Head of caudate nucleus (tissue), 42 donors: ENCODE measurements around the gene AQP10.
"Not testable (repeated sequence)": the region's sequence is repeated elsewhere in the genome, so short reads cannot be mapped to it uniquely, and the experiment has no call there.

Experiments
- DNase-seq, 42 donors: peaks; one replicate each; pipeline versions ENCODE4 v3.0.0 to v3.0.0-alpha.2; 2020 to 2021; ENCODE audit warnings: mixed read lengths in 7 of 42
- intact Hi-C: fragments of 100-400 bp; cut with DNase I; formaldehyde crosslinking; loops from one replicate; pipeline ENCODE4 v1.15.0; 2022

AQP10 gene

GRCh38 chr1:154337253-154337894 is 16.5 kb downstream of the AQP10 start:
- intact Hi-C loops, result loop anchor here (5.0 kb wide), 1 partner anchor 65 kb away; the partner anchor contains the start of gene HAX1
- no peak for DNase-seq

GRCh38 chr1:154338875-154339274 is 18.0 kb downstream of the AQP10 start:
- DNase-seq, result no peak
- intact Hi-C loops, result loop anchor here (5.0 kb wide), 1 partner anchor 67 kb away; the partner anchor contains the start of gene HAX1

- DNase-seq, result not testable (repeated sequence)
- intact Hi-C loops, result loop anchor here (10.0 kb wide), 1 partner anchor 113 kb away; no protein-coding TSS in a partner anchor
Observed at GRCh38 chr1:154341366-154341765, 20.5 kb downstream of the AQP10 start.

GRCh38 chr1:154342132-154342531 is 21.2 kb downstream of the AQP10 start:
- peak in 17 of 42 donors; percentile 13 to 73 (median 52) for DNase-seq
- intact Hi-C loops, result loop anchor here (10.0 kb wide), 1 partner anchor 113 kb away; no protein-coding TSS in a partner anchor

- peak in 11 of 42 donors; percentile 13 to 58 (median 41) for DNase-seq
- intact Hi-C loops, result loop anchor here (10.0 kb wide), 1 partner anchor 112 kb away; no protein-coding TSS in a partner anchor
Observed at GRCh38 chr1:154342836-154343472, 22.1 kb downstream of the AQP10 start.

GRCh38 chr1:154344977-154345837 is 24.3 kb downstream of the AQP10 start:
- DNase-seq, result peak in 11 of 42 donors; percentile 26 to 64 (median 49)

GRCh38 chr1:154346276-154346917 is 25.5 kb downstream of the AQP10 start:
- intact Hi-C loops, result loop anchor here (10.0 kb wide), 1 partner anchor 108 kb away; no protein-coding TSS in a partner anchor
- DNase-seq, result no peak

More at GRCh38 chr1:154344977-154345837, 24.3 kb downstream of the AQP10 start:
- intact Hi-C loops, result loop anchor here (10.0 kb wide), 1 partner anchor 110 kb away; no protein-coding TSS in a partner anchor

- no peak for DNase-seq
- intact Hi-C loops, result loop anchor here (10.0 kb wide), 1 partner anchor 107 kb away; no protein-coding TSS in a partner anchor
Observed at GRCh38 chr1:154347961-154348360, 27.1 kb downstream of the AQP10 start.

GRCh38 chr1:154348429-154349076 is 27.7 kb downstream of the AQP10 start:
- peak in 2 of 42 donors; percentile 35 to 57 for DNase-seq
- intact Hi-C loops, result loop anchor here (10.0 kb wide), 1 partner anchor 106 kb away; no protein-coding TSS in a partner anchor

GRCh38 chr1:154349121-154349520 is 28.2 kb downstream of the AQP10 start:
- DNase-seq, result no peak
- intact Hi-C loops, result loop anchor here (10.0 kb wide), 1 partner anchor 106 kb away; no protein-coding TSS in a partner anchor

- no peak for DNase-seq
- intact Hi-C loops, result no loop called here
Observed at GRCh38 chr1:154350383-154350782, 29.5 kb downstream of the AQP10 start.

- intact Hi-C loops, result no loop called here
- DNase-seq, result no peak
Observed at GRCh38 chr1:154351363-154352068, 30.6 kb downstream of the AQP10 start.

- no peak for DNase-seq
- intact Hi-C loops, result no loop called here
Observed at GRCh38 chr1:154352245-154352580, 31.3 kb downstream of the AQP10 start.

- DNase-seq, result peak in 41 of 42 donors; percentile 21 to 79 (median 55)
- intact Hi-C loops, result no loop called here
Observed at GRCh38 chr1:154352581-154353459, 31.9 kb downstream of the AQP10 start.

- peak in 4 of 42 donors; percentile 35 to 56 (median 52) for DNase-seq
- intact Hi-C loops, result no loop called here
Observed at GRCh38 chr1:154353460-154353904, 32.6 kb downstream of the AQP10 start.

- intact Hi-C loops, result no loop called here
- DNase-seq, result no peak
Observed at GRCh38 chr1:154353966-154354365, 33.1 kb downstream of the AQP10 start.
